ENCODE measurements around the gene PSG1.
"Not testable (repeated sequence)": the region's sequence is repeated elsewhere in the genome, so short reads cannot be mapped to it uniquely, and the experiment has no call there.

DNA sequence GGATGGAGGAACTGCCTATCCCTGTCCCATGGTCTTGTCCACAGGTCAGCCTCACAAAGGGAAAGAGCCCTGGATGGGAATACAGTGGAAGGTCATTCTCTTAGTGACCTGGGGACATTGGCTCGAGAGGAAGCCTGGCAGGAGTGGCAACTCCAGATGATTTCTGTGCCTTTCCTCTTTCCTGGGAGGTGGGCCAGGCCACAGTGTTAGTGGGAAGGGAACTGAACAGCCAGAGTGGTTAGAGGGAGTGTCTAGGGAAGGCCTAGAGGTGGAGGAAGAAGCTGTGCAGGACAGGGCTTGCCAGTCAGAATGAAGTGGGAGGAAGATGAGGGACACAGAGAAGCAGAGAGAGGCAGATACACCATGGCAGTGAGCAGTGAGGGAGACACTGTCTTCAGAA lies 3.6 kb downstream of the PSG1 start:
- not testable (repeated sequence) for TF ChIP-seq CTCF (IDR thresholded peaks at IDR 0.05; ENCODE audit: insufficient read depth, low read length, poor library complexity, severe bottlenecking); EZH2phosphoT487 (conservative IDR thresholded peaks at IDR 0.05; ENCODE audit: low read length)
